ENCODE results near the gene TPM3.

- no peak for TF ChIP-seq CTCF (IDR thresholded peaks at IDR 0.05)
- TF ChIP-seq POLR2A (IDR thresholded peaks at IDR 0.05): no peak
Measured at GRCh38 chr1:154222918-154223317, 31.0 kb upstream of the TPM3 start.
